B cell (primary cell): ENCODE data around the gene PLPP4.

Experiments used
- CTCF ChIP-seq: fragments of 200-600 bp; IDR thresholded peaks from one replicate; pipeline ENCODE4 v1.8.0; 2022; ENCODE audit warnings: antibody characterized with exemption, mild to moderate bottlenecking
- EZH2 ChIP-seq: IDR thresholded peaks from 2 replicates; pipeline ENCODE4 v1.6.1; 2012; ENCODE audit warnings: borderline replicate concordance, low read depth, mild to moderate bottlenecking, moderate library complexity, low read length; ENCODE audit not compliant: insufficient read depth, poor library complexity, severe bottlenecking

- TF ChIP-seq CTCF (no peak), EZH2 (no peak)
Measured at GRCh38 chr10:120428754-120429153, 28.3 kb upstream of the PLPP4 start.
